Inflammatory macrophage treated with lipopolysaccharide for 4 hours (primary cell): Measurements from ENCODE around the gene CCDC24.
A peak's percentile ranks its signal among the peaks of the same experiment; 100 is the strongest.

Experiments
- DNase-seq: peaks from one replicate; pipeline ENCODE4 v3.0.0-alpha.2; 2020

The CCDC24 gene

DNA sequence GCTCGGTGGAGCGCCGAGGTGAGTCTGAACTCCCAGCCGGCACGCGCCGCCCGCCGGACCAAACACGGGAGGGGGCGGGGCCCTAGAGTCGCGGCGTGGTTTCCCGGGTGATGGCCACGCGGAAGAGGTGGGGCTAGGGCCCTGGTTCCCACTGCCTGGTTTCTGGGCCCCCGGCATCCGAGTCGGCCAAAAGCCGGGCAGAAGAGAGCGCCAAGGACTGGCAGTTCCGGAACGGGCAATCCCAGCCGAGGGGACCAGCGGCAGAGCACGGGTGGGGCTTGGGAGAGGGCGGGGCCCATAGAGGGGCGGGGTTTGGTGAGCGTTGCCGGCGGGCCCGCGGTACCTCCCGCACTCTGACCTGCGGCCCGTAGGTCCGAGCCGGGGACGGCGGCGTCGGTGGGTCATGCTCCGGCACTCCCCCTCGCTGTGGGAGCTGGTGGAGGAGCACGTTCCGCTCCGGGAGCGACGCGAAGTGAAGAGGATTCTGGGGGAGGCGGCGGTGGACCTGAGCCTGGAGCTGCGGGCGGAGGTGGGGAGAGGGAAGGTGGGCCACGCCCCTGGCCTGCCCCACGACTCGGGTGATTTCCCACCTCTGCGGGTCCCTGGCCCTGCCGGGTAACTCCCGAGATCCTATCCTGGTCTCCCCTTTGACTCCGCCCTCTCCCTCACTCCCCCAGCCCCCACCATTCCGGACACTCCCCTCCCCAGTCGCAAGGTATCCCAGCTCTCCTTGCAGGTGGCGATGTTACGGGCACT lies at the start of gene CCDC24:
Gene CCDC24 (plus strand): TSS at position 124 of the 756 bp plus-strand sequence. CDS start 280 bp downstream, at position 404.
- peak; percentile 63 for DNase-seq

DNA sequence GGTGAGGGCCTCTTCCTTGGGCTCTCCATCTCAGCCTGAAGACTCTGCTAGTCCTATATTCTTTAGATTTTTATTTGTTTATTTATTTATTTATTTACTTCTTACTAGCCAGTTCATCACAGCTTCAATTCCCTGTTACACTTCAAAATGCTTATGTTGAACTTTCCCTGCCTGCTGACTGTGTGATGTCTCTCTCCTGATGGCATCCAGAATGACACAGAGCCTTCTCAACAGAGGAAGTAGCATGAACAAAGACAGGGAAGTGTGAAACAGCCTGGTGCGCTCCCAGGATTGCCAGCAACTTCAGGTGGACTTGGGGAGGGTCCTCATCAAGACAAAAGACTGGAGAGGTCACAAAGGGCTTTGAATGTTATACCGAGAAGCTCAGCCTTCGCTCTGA lies 49.0 kb upstream of the CCDC24 start:
- DNase-seq: peak; percentile 19

DNA sequence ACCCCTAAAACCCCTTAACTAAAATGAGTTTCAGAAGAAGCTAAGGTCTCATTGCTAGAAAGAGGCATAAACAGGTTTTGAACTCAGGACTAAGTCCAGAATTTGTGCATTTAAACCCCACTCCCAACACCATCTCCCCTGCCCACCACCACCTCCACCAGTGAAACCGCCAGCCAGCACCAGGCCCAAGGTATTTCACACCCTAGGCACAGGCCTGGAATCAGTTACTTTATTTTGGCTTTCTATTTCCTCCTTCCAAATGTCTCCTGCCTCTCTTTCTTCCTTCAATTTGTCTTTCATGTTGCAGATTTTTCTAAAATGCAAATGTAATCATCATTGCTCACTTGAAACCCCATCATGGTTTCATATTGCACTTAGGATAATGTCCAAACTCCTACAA lies 46.5 kb upstream of the CCDC24 start:
- DNase-seq: no peak

DNA sequence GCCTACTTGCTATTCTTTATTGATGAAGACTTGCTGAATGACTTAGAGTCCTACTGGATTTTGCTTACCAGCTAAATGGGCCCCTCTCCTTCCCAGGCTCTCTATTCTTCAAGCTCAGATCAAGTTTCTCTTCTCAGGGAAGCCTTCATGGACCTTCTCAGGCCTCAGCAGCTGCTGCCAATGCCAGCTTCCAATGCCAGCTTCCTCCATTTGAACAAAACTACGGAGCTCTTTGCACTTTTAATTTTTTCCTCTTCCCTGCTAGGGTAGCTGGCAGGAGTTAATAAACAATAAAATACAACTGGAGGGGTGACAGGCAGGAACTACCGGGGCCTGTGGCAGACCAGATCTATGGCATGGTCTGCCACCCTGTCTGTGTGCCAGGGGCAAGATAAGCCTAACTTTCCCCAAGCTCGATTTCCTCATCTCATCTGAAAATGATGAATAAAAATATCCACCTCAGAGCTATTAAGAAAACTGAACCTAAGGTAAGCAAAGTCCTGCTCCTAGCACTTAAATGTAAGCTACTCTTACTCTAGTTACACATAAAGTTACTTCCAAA lies 45.6 kb upstream of the CCDC24 start:
- no peak for DNase-seq

DNA sequence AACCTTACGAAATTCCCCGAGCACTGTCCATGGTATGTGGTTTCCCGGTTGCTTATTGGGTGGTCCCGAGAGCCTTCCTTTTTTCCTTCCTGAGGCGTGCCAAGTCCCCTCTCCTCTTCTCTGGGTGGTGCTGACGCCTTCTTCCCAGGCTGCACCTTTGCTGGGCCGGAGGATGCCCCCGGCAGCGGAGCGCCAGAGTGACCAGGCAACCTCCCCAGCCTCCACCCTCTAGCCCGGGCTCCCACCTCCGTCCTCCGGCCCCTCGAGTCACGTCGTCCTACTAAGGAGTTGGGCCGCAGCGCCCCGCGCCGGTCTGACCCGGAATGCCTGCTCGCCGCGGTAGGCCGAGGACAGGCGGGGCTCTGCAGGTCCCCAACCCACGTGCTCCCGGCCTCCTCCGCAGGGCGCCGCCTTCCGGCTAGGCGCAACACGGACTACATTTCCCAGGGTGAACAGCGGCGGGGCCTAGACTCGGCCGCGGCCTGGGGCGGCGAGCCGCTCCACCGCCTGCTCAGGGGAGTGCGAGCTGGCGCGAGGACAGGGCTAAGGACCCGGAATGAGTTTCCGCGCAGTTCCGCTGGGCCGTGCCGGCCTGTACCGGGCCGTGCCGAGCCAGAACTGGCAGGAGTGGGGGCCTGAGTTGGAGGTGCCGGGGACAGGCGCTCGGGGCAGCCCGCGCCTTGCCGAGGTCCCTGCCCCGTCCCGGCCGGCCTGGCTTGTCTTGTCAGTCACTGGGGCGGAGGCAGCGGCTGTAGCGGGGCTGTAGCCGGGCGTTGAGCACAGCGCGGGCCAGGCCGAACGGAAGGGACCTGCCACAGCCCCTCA lies 45.0 kb upstream of the CCDC24 start, which contains the start of gene IPO13:
Gene IPO13 (plus strand): TSS at position 715 of the 825 bp plus-strand sequence. CDS start 651 bp downstream, outside the sequence.
- DNase-seq: peak; percentile 97

DNA sequence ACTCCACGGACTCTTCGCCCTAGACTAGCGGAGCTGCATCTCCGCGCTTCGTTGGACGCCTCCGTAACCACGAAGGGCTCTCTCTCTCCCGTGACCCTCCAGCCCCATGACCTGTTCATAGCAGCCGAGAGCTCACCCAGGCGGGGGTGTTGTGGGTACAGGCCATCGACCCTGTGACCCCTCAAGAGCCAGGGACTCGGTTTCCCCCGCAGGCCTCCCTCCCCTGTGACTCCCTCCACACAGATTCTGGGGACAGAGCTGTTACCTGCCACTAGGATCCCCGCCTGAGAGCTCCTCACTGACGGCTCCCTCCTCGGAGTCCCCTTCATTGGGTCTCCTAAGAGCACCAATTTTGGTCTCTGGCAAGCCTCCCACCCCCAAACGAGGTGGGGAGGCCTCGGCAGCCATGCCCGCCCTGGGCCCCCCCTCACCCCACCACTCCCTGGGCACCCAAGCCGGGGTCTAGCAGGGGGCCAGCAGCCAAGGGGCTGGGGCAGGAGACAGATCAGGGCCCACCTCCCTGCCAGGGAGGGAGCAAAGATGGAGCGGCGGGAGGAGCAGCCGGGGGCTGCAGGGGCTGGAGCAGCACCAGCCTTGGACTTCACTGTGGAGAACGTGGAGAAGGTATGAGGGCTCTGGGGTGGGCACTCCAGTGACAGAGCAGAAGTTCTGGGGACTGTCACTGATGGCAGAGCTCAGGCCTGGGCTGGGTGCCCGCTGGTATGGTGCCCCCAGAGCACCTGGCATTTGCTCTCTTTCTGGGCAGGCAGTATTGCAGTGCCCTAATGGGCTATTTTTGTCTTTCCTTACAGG lies 44.1 kb upstream of the CCDC24 start:
- DNase-seq: no peak

DNA sequence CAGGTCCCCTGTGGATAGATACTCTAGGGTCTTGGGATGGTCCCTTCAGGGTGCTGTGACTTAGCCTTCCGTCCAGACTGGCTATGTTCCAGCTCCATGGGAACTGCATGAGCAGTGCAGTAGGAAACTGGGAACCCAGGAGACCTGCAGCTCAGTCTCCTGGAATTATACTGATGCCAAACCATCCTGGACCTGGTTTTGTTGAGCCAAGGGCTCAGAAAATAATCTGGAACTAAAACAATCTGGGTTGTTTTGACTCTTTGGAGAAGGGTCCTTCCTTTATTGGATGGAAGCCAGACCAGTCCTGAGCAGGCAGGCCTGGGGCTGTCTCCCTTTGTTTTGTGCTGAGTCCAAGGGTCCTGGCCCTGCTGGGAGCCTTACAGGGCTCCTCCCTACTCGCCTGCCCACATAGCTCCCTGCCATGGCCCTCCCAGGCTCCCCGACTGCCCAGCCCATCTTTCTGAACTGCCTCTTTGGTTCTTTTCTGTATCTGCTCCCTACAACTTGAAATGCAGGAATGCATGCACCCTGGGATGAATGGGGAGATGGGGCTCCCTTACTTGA lies 43.4 kb upstream of the CCDC24 start:
- DNase-seq: no peak

DNA sequence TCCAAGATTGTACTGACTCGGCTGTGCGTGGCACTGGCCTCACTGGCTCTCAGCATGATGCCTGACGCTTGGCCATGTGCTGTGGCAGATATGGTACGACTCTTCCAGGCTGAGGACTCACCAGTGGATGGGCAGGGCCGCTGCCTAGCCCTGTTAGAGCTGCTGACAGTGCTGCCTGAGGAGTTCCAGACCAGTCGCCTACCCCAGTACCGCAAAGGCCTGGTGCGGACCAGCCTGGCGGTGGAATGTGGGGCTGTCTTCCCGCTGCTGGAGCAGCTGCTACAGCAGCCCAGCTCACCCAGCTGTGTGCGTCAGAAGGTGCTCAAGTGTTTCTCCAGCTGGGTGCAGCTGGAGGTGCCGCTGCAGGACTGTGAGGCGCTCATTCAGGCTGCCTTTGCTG lies 41.7 kb upstream of the CCDC24 start:
- DNase-seq: no peak

DNA sequence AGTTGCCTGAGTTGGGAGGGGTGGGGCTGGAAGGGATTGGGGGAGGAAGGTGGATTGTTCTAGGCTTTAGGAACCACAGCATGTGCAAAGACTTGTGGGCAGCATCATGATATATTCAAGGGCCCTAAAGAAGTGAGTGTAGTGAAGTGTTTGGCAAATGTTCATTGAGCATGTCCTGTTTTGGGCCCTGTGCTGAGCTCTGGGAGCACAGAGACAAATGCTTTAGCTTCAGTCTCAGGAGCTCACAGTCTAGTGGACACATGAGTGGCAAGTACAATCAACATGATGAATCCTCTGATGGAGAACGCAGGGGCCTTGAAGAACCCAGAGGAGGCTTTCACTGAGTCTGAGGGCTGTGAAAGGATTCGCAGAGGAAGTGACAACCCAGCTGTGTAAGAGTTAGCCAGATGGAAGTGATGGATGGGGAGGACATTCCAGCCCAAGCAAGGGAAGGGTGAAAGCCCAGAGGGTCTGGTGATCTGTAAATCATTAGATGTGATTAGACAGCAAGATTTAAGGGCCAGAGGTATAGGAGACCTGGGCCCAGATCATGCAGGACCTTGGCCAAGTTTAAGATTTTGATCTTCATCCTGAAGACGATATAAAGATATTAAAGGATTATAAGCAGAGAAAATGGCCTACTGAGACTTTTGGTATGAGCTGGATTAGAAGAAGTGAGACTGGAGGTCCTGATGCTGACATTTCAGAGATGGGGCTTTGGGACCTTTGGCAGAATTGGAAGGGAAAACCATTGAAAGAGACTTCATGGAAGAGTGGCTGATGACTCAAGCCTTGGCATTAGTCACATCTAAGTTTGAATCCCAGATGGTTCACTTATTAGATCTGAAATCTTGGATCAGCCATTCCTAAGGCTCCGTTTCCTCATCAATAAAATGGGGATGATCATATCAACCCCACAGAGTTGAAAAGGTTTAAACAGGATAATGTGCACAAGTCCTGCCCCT lies 40.1 kb upstream of the CCDC24 start:
- no peak for DNase-seq

DNA sequence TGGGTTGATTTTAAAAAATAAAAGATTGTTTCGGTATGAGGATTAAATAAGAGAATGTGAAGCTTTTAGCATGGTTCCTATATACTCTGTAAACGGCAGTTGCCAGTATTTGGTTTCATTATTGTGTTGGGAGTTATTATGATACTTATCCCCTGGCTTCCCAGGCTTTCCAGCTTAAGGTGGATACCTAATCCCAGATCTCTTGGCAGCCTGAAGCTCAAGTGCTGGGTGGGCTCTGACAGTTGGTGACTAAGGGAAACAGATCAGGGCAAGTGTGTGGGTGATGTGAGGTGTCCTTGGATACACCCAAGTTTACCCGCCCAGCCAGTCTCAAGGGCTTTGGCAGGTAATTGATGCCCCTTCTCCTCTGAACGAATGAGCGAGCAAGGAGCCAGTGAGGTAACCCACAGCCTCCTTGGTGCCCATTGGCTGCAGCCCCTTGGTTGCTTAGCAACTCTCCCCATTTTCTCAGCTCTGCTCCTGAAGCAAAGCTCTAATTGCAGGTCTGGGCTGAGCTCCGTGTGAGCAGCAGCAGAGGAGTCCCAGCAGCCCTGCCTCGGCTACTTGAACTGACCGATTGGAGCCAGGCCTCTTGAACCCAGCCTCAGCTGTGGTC lies 38.6 kb upstream of the CCDC24 start:
- DNase-seq: no peak

DNA sequence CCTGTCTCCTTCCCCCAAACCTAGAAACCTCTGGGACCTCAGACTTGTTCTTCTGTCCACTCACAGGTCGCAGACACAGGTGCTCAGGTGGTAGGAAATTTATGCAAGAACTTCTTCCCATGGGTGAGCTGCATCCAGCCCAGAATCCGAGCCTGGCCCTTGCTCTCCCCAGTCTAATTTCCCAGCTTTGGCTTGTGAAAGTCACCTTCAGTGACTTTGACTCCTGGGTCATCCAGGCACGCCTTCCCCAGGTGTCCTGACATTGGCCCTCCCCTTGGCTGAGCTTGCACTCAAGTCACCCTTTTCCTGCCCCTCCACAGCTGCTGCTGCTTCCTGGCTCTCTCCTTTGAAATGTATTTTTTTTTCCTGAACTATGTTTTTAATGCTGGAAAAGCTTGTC lies 38.0 kb upstream of the CCDC24 start:
- no peak for DNase-seq

DNA sequence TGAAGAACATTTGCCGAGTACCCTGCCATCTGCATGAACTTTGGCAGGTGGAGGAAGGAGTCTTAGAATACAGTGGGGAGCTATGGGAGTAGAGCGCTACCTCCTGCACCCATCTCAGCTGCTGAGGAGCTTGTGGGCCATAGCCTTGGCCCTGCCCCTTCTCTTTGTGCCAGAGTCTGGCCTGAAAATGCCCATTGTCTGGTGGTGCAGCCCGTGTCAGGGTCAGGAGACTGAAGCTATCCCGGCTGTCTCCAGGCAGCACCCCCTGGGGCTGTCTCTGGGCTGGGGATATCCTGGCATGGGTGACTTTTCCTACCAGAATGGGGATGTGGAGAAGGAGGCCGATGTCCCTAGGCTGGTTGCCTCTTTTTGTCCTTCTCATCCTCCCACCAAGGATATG lies 37.4 kb upstream of the CCDC24 start:
- no peak for DNase-seq

DNA sequence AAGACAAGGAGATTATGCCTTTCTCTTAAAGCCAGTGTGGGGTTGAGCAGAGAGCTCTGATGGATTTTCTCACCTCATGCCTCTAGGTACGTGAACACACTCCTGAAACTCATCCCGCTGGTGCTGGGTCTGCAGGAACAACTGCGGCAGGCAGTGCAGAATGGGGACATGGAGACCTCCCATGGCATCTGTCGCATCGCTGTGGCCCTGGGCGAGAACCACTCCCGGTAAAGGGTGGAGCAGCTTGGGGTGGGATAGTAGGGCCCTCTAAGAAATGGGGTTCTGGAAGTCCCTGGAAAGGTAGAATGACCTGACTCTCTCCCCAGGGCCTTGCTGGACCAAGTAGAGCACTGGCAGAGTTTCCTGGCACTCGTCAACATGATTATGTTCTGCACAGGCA lies 35.2 kb upstream of the CCDC24 start:
- no peak for DNase-seq

DNA sequence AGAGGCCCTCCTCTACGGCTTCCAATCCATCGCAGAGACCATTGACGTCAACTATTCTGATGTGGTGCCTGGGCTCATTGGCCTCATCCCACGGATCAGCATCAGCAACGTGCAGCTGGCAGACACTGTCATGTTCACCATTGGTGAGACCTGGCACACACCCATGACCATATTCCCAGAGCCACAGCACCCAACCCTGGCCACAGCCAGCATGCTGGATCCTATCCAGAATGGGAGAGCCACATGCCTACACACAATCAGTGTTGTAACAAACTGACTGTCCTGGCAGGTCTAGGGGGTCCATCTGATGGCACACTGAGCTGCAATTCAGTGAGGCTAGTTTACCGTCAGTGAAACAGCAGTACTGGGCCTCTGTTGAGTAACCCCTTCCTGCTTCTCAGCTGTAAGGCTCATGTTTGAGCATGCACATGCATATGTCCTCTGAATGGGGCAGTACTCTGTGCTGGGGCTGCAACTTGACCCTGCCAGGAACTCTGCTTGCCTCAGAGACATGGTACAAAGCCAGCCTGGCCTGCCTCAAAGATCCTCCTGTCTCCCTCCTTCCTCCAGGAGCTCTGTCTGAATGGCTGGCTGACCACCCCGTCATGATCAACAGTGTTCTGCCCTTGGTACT lies 33.9 kb upstream of the CCDC24 start:
- DNase-seq: no peak

DNA sequence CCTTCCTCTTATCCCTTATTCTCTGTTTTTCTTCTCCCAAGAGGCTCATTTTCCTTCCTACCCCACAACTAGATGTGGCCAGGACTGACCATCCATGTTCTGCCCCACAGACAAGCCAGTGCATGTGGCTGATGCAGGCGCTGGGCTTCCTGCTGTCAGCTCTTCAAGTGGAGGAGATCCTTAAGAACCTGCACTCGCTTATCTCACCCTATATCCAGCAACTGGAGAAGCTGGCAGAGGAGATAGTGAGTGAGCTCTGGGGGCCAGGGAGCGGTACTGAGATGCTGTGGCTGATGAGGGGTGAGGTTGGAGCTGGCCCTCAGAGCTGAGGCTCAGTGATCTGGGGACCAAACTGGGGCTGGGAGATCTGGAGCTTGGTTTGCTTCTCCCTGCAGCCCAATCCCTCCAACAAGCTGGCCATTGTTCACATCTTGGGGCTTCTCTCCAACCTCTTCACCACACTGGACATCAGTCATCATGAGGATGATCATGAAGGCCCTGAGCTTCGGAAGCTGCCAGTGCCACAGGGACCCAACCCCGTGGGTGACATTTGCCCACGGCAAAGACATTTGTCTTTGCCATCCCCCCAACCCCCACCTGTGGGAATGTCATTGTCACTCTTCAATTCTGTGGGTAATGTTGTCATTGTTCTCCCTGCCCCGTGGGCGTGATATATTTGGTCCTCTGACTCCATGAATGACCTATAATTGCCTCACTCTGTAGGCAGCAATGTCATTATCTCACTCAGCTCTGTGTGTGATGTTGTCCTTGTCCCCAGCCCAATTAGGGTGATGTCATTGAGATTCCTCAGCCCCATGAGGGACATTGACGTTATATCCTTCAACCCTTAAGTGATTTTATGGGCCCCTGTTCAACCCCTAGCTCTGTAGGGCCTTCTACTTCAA lies 32.8 kb upstream of the CCDC24 start:
- DNase-seq: no peak

DNA sequence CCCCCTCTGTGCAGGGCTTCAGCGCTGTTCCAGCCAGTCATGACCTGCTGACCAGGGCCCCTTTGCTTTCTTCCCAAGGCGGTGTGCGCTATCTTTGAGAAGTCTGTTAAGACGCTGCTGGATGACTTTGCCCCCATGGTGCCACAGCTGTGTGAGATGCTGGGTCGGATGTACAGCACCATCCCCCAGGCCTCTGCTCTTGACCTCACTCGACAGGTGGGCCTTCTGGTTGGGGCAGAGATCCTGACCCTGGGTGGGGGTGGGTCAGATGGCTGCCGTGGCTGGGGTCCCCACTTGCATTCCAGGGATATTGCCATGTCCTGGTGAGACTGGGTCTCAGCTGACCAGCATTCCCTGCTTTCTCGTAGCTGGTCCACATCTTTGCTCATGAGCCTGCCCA lies 30.6 kb upstream of the CCDC24 start:
- no peak for DNase-seq

DNA sequence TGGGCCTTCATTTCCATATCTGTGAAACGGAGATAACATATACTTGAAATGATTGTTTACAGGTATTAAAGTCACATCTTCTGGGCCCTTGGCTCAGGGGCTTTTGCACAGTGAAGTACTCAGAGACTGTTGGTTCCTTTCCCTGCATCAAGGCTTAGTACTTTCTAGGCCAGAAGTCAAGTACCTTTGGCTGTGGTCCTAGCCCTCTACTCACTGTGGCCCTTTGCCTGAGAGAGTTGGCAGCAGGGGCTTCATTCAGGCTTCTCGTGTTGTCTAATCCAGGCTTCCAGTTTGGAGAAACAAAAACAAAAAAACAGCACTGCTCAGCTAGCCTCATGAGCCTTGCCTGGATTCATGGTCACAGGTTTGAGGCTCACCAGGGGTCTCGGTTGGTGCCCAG lies 29.7 kb upstream of the CCDC24 start:
- DNase-seq: no peak

DNA sequence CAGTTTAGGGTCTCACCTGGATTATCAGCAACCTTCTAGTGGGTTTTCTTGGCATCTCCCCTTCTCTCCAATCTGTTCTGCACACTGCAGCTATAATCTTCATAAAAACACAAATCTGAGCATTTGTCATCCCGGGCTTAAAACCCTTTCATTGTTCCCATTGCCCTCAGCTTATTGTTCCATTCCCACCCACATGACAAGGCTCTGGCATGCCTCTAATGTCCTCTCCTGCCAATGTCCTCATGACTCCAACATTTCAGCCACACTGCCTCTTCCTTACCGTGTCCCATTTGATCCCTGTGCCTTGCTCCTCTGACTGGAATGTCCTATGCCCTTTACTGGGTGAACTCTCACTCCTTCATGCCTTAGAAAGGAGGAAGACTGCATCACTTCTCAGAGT lies 29.1 kb upstream of the CCDC24 start:
- no peak for DNase-seq

DNA sequence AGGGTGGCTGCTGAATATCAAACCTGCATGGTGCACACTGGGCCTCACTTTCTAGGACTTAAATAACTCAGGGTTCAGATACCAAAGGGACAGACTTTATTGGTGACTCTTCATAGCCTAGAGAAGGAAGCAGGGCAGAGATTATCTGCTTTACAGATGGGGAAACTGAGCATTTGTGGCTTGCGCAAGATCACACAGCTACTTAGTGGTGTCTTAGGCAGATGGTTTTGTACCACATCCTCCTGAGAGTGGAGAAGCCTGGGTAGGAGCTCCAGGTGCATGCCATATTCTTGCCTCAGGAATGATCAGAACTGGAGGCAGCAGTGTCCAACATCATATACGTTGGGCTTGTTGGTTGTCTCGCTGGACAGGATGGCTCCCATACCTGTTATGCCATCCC lies 28.4 kb upstream of the CCDC24 start:
- no peak for DNase-seq
